Measurements from ENCODE around the gene PCDH17. TPM values are rescaled to one million over a fixed set of nuclear protein-coding genes. Genes with fewer than 3 reads are reported as not detected.

The PCDH17 gene
- total and polyA plus RNA-seq, 4 donors, result 0.59 to 8.8 (median 0.98) TPM

GRCh38 chr13:57682128-57682716 is 50.7 kb downstream of the PCDH17 start:
- no peak overlapping the region for H3K4me3 ChIP-seq (ENCODE audit: low read depth in 1 of 3, low read length in 3 of 3)
- 64% methylated on average over 4 of the region's 4 CpGs for WGBS

GRCh38 chr13:57698851-57699250 is 67.3 kb downstream of the PCDH17 start:
- no peaks in the 10 kb centered on the region for H3K9me3 ChIP-seq (ENCODE audit: control insufficient read depth in 4 of 4, low read length in 3 of 4)
- H3K27me3 ChIP-seq (ENCODE audit: control insufficient read depth in 4 of 4, insufficient read depth in 4 of 4, low read length in 3 of 4), result no peaks in the 10 kb centered on the region
- H3K9ac ChIP-seq (ENCODE audit: low read depth in 1 of 2, low read length in 2 of 2), result no peak overlapping the region
- H3K36me3 ChIP-seq (ENCODE audit: control insufficient read depth in 4 of 4, insufficient read depth in 3 of 4, low read depth in 1 of 4, low read length in 3 of 4), result no peaks in the 10 kb centered on the region
- WGBS, result 64% methylated on average over 4 of the region's 4 CpGs
- no peaks in the 10 kb centered on the region for H3K4me1 ChIP-seq (ENCODE audit: control insufficient read depth in 4 of 4, insufficient read depth in 4 of 4, low read length in 3 of 4)
- no peak overlapping the region for H3K27ac ChIP-seq (ENCODE audit: low read depth in 1 of 2, low read length in 2 of 2)
- DNase-seq (ENCODE audit: low spot score), result no peak
- no peak overlapping the region for H3K4me3 ChIP-seq (ENCODE audit: low read depth in 1 of 3, low read length in 3 of 3)
- TF ChIP-seq CTCF (IDR thresholded peaks at IDR 0.05; ENCODE audit: low read depth, low read length, missing input control), result no peak
- TF ChIP-seq ATF3 (IDR thresholded peaks at IDR 0.05), result no peak
- no peak for TF ChIP-seq HNF4G (IDR thresholded peaks at IDR 0.05)
- no peak for TF ChIP-seq ZBTB33 (IDR thresholded peaks at IDR 0.05)
- TF ChIP-seq FOXA1 (IDR thresholded peaks at IDR 0.05), result no peak
- no peak for TF ChIP-seq RAD21 (IDR thresholded peaks at IDR 0.05)
- no peak for TF ChIP-seq MAX (IDR thresholded peaks at IDR 0.05)
- TF ChIP-seq EGR1 (IDR thresholded peaks at IDR 0.05; ENCODE audit: low read depth in 2 of 2), result no peak
- TF ChIP-seq YY1 (IDR thresholded peaks at IDR 0.05), result no peak
- no peak for TF ChIP-seq JUND (IDR thresholded peaks at IDR 0.05)

More at GRCh38 chr13:57682128-57682716, 50.7 kb downstream of the PCDH17 start:
- no peak for DNase-seq (ENCODE audit: low spot score)
- Histone ChIP-seq H3K36me3 (ENCODE audit: control insufficient read depth in 4 of 4, insufficient read depth in 3 of 4, low read depth in 1 of 4, low read length in 3 of 4) (no peaks in the 10 kb centered on the region), H3K9me3 (ENCODE audit: control insufficient read depth in 4 of 4, low read length in 3 of 4) (no peaks in the 10 kb centered on the region), H3K27ac (ENCODE audit: low read depth in 1 of 2, low read length in 2 of 2) (no peak overlapping the region), H3K9ac (ENCODE audit: low read depth in 1 of 2, low read length in 2 of 2) (no peak overlapping the region), H3K27me3 (ENCODE audit: control insufficient read depth in 4 of 4, insufficient read depth in 4 of 4, low read length in 3 of 4) (no peaks in the 10 kb centered on the region), H3K4me1 (ENCODE audit: control insufficient read depth in 4 of 4, insufficient read depth in 4 of 4, low read length in 3 of 4) (no peaks in the 10 kb centered on the region)
- TF ChIP-seq HNF4G (IDR thresholded peaks at IDR 0.05), result no peak
- TF ChIP-seq REST (IDR thresholded peaks at IDR 0.05), result no peak
- no peak for TF ChIP-seq SP1 (IDR thresholded peaks at IDR 0.05)
- TF ChIP-seq ZBTB33 (IDR thresholded peaks at IDR 0.05), result no peak
- TF ChIP-seq NR2F2 (IDR thresholded peaks at IDR 0.05), result no peak
- TF ChIP-seq GABPA (IDR thresholded peaks at IDR 0.05 in 1 of 2, conservative IDR thresholded peaks at IDR 0.05 in 1 of 2), result no peak
- no peak for TF ChIP-seq RXRA (IDR thresholded peaks at IDR 0.05)
- no peak for TF ChIP-seq FOXA2 (IDR thresholded peaks at IDR 0.05)
- no peak for TF ChIP-seq TAF1 (conservative IDR thresholded peaks at IDR 0.05)
- TF ChIP-seq ATF3 (IDR thresholded peaks at IDR 0.05), result no peak
